Kidney epithelial cell (primary cell): ENCODE results near the gene MOV10L1. TPM values are rescaled to one million over a fixed set of nuclear protein-coding genes. Genes with fewer than 3 reads are reported as not detected.

Source experiments
- DNase-seq: peaks from one replicate; pipeline ENCODE4 v3.0.0-alpha.2; 2010; ENCODE audit warnings: low read depth
- H3K27me3 ChIP-seq: 2 replicates; pipeline ENCODE4 v1.6.0; 2011; ENCODE audit warnings: low read length; ENCODE audit not compliant: control insufficient read depth, insufficient read depth
- H3K36me3 ChIP-seq: 2 replicates; pipeline ENCODE4 v1.5.1; 2011; ENCODE audit warnings: low read length; ENCODE audit not compliant: control insufficient read depth, insufficient read depth
- H3K4me3 ChIP-seq: 2 replicates; pipeline ENCODE4 v1.5.1; 2011; ENCODE audit warnings: low read depth, mild to moderate bottlenecking, control low read depth, low read length
- total RNA-seq: library from RNA; depleted of rRNA; stranded (reverse); fragments of >200 nt; gene quantifications from 2 replicates; pipeline ENCODE4 v1.2.3, GENCODE V29; 2015
- TF ChIP-seq, protein P1 (sequence below): IDR thresholded peaks from 2 replicates; pipeline ENCODE4 v1.5.1; 2011; ENCODE audit warnings: mild to moderate bottlenecking, moderate library complexity, low read length, control low read depth, inconsistent platforms; ENCODE audit not compliant: insufficient read depth, poor library complexity, severe bottlenecking

MOV10L1 gene
- total RNA-seq, 1 donor from 2014 or later: 1.7 TPM

DNA sequence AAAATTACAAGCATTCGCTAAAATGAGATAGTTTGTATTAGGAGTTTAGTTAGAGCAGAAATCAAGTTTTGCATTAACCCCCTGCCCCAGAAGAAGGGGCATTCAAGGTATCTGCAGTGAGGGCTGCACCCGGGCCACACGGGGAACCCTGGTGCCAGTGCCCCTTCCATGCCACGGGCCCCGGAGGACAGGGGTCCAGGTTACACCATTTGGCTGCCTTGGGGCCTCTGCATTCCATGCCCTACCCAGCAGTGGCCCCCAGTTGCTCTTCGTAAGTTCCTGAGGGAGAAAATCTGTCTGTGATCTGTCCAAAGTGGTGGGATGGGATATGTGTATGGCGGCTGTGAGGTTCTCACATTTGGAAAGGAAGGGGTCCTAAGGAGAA is 63.9 kb downstream of the MOV10L1 start:
- TF ChIP-seq, protein P1, sequence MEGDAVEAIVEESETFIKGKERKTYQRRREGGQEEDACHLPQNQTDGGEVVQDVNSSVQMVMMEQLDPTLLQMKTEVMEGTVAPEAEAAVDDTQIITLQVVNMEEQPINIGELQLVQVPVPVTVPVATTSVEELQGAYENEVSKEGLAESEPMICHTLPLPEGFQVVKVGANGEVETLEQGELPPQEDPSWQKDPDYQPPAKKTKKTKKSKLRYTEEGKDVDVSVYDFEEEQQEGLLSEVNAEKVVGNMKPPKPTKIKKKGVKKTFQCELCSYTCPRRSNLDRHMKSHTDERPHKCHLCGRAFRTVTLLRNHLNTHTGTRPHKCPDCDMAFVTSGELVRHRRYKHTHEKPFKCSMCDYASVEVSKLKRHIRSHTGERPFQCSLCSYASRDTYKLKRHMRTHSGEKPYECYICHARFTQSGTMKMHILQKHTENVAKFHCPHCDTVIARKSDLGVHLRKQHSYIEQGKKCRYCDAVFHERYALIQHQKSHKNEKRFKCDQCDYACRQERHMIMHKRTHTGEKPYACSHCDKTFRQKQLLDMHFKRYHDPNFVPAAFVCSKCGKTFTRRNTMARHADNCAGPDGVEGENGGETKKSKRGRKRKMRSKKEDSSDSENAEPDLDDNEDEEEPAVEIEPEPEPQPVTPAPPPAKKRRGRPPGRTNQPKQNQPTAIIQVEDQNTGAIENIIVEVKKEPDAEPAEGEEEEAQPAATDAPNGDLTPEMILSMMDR: no peak
- H3K36me3 ChIP-seq: no peaks in the 10 kb centered on the region
- H3K27me3 ChIP-seq: peaks cover 5% of the 10 kb centered on the region
- no peak for DNase-seq
- H3K4me3 ChIP-seq: no peak overlapping the region

DNA sequence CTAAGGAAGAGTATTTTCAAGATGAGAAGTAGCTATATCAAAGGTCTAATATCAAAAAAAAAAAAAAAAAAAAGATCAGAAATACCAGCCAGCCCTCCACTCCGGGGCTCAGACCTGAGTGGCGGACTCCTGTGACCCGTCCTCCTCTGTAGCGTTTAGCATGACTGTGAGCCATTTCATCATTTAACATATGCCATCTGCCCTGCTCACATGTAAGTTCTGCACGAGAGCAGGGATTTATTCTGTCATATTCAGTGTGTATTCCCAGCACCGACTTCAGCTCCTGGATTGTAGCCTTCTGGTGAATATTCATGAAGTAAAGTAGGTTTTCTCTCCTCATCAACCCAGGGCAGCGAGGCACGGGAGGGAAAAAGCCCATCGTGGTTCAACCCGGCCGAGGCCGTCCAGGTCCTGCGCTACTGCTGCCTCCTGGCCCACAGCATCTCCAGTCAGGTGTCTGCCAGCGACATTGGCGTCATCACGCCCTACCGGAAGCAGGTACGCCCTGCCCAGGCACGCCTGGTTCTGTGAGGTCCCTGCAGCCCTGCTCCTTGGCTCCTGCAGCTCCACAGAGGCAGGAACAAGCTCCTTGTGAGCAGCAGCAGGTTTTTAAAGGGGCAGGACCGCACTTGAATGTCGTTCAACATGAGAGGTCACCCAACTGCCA is 68.0 kb downstream of the MOV10L1 start:
- Histone ChIP-seq H3K36me3 (no peaks in the 10 kb centered on the region), H3K27me3 (peaks cover 15% of the 10 kb centered on the region), H3K4me3 (no peak overlapping the region)
- no peak for DNase-seq
- TF ChIP-seq, protein P1: no peak

DNA sequence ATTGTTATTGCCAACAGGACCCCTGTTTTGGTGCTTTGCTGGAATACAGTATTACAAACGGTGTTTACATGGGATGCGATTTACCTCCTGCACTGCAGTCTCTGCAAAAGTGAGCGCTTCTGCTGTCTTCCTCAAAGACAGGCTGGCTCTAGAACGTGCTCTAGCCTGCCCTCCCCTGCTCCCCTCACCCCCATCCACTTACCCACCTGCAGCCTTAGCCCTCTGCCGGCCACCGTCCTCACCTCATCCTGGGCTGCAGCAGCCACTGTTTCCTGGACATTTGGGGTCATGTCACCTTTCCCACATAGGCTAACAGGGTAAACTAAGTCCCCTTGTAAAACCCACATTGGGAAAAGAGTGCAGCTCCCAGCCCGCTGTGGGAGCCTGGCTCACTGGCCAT is 71.1 kb downstream of the MOV10L1 start:
- DNase-seq: no peak
- H3K36me3 ChIP-seq: no peaks in the 10 kb centered on the region
- TF ChIP-seq, protein P1: no peak
- no peak overlapping the region for H3K4me3 ChIP-seq
- H3K27me3 ChIP-seq: peaks cover 15% of the 10 kb centered on the region

DNA sequence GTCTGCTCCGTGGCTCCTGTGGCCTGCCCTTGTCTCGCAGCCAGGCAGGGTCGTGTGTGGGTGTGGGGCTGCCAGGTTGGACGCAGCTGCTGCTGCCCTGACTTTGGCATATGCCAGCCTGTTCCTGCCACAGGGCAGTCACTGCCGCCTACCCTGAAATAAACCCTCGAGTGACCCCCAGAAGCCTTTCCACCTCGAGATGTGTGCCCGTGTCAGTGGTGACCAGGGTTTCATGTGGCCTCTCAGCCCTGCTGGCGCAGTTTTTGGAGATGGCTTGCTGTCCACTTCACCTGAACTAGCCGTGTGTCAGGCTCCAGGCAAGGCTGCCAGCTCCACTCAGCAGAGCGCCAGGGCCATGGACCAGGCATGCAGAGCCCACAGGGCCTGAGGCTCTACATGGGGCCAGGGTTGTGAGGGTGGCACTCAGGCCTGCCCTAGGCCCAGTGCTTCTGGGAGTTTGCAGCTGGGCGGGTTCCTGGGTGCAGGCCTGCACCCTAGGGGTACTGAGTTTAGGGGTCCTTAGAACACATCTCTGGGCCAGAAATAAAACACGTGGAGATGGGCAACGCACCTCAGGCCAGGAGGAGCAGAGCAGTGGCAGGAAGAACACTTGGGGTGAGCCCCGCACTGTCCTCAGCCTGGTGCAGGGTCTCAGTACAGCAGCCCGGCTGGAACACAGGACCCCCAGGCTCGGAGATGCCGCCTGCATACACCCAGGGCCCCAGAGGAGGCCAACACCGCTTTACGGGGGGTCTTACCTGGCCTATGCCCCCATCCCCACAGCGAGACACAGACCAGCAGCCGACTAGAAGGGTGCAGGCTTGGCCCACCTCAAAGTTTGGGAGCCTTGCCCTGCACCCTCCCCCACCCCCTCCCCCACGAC is 71.9 kb downstream of the MOV10L1 start:
- no peak for DNase-seq
- TF ChIP-seq, protein P1: no peak
- peaks cover 15% of the 10 kb centered on the region for H3K27me3 ChIP-seq
- H3K36me3 ChIP-seq: no peaks in the 10 kb centered on the region
- no peak overlapping the region for H3K4me3 ChIP-seq

DNA sequence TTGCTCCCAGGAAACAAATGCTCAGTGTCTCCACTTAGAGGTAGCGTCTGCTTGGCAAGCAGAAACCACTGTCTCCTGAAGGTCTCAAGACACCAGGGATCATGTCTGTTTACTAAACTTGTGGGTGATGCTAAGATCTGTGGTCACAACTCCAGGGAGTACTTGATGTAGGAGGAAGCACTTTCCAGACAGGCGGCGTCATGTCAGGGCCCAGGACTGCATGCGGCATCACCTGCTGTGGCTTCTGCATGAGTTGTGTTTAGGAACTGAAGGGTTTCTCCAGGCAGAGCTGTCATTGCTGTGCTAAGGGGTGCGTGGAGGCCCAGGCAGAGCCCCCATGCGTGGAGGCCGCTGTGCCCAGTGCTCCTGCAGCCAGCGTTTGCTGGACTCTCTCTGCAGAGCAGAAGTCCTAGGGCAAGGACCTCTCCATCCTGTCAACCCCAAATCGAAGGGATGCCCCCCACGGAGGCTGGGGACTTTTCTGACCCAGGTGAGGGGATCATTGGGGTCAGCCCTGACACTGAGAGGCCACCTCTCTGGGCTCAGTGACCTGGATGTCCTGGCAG is 72.7 kb downstream of the MOV10L1 start:
- no peak for DNase-seq
- TF ChIP-seq, protein P1: no peak
- no peaks in the 10 kb centered on the region for H3K36me3 ChIP-seq
- H3K4me3 ChIP-seq: no peak overlapping the region
- H3K27me3 ChIP-seq: peaks cover 15% of the 10 kb centered on the region
